ENCODE measurements around the gene OTUD3. TPM values are rescaled to one million over a fixed set of nuclear protein-coding genes. Genes with fewer than 3 reads are reported as not detected.
"Not testable (repeated sequence)": the region's sequence is repeated elsewhere in the genome, so short reads cannot be mapped to it uniquely, and the experiment has no call there.

The OTUD3 gene
- total RNA-seq, 1 experiment from 2014 or later, result 4.0 TPM

- DNase-seq (ENCODE audit: low read depth), result not testable (repeated sequence)
Observed at GRCh38 chr1:19868575-19868974, 13.6 kb upstream of the OTUD3 start.

- not testable (repeated sequence) for DNase-seq (ENCODE audit: low read depth)
Observed at GRCh38 chr1:19869453-19869852, 12.7 kb upstream of the OTUD3 start.

- DNase-seq (ENCODE audit: low read depth), result peak; percentile 36
Observed at GRCh38 chr1:19869929-19870328, 12.3 kb upstream of the OTUD3 start.

GRCh38 chr1:19872190-19872589 lies 10.0 kb upstream of the OTUD3 start:
- DNase-seq (ENCODE audit: low read depth), result no peak

GRCh38 chr1:19877181-19877750 lies 4.9 kb upstream of the OTUD3 start:
- DNase-seq (ENCODE audit: low read depth), result no peak

GRCh38 chr1:19877821-19878636 lies 4.2 kb upstream of the OTUD3 start:
- no peak for DNase-seq (ENCODE audit: low read depth)

- no peak for DNase-seq (ENCODE audit: low read depth)
Observed at GRCh38 chr1:19878637-19878985, 3.6 kb upstream of the OTUD3 start.

- DNase-seq (ENCODE audit: low read depth), result no peak
Observed at GRCh38 chr1:19879227-19879626, 3.0 kb upstream of the OTUD3 start.

GRCh38 chr1:19879661-19880060 lies 2.5 kb upstream of the OTUD3 start:
- no peak for DNase-seq (ENCODE audit: low read depth)

GRCh38 chr1:19880841-19881240 lies 1.4 kb upstream of the OTUD3 start:
- not testable (repeated sequence) for DNase-seq (ENCODE audit: low read depth)

- no peak for DNase-seq (ENCODE audit: low read depth)
Observed at GRCh38 chr1:19884312-19884711, 2.1 kb downstream of the OTUD3 start.

- no peak for DNase-seq (ENCODE audit: low read depth)
Observed at GRCh38 chr1:19885821-19886220, 3.6 kb downstream of the OTUD3 start.

- no peak for DNase-seq (ENCODE audit: low read depth)
Observed at GRCh38 chr1:19888112-19888511, 5.9 kb downstream of the OTUD3 start.

- no peak for DNase-seq (ENCODE audit: low read depth)
Observed at GRCh38 chr1:19889656-19890055, 7.5 kb downstream of the OTUD3 start.

GRCh38 chr1:19892129-19892528 lies 9.9 kb downstream of the OTUD3 start:
- no peak for DNase-seq (ENCODE audit: low read depth)

GRCh38 chr1:19892628-19893168 lies 10.5 kb downstream of the OTUD3 start:
- peak; percentile 34 for DNase-seq (ENCODE audit: low read depth)

GRCh38 chr1:19893687-19894086 lies 11.5 kb downstream of the OTUD3 start:
- no peak for DNase-seq (ENCODE audit: low read depth)

GRCh38 chr1:19894218-19894617 lies 12.0 kb downstream of the OTUD3 start:
- no peak for DNase-seq (ENCODE audit: low read depth)

GRCh38 chr1:19901653-19902052 lies 19.5 kb downstream of the OTUD3 start:
- no peak for DNase-seq (ENCODE audit: low read depth)

GRCh38 chr1:19903621-19904020 lies 21.4 kb downstream of the OTUD3 start:
- no peak for DNase-seq (ENCODE audit: low read depth)

GRCh38 chr1:19907456-19907855 lies 25.3 kb downstream of the OTUD3 start:
- DNase-seq (ENCODE audit: low read depth), result no peak

GRCh38 chr1:19909392-19909791 lies 27.2 kb downstream of the OTUD3 start:
- peak; percentile 18 for DNase-seq (ENCODE audit: low read depth)

- DNase-seq (ENCODE audit: low read depth), result peak; percentile 16
Observed at GRCh38 chr1:19909971-19910370, 27.8 kb downstream of the OTUD3 start.
